KOPT-K1 (cell line): Measurements from ENCODE around the gene KIF26B.

Experiments
- H3K27ac ChIP-seq: fragments of 200-600 bp; sonication (generic); 2 replicates; pipeline ENCODE4 v1.5.1; 2016; ENCODE audit warnings: antibody characterized with exemption, mild to moderate bottlenecking, low read depth, low read length; ENCODE audit not compliant: poor library complexity, severe bottlenecking
- H3K36me3 ChIP-seq: fragments of 200-600 bp; sonication (generic); 2 replicates; pipeline ENCODE4 v1.5.1; 2017; ENCODE audit warnings: antibody characterized with exemption, mild to moderate bottlenecking, low read length, moderate library complexity; ENCODE audit not compliant: insufficient read depth
- H3K9me3 ChIP-seq: fragments of 200-600 bp; sonication (generic); 2 replicates; pipeline ENCODE4 v1.5.1; 2017; ENCODE audit warnings: antibody characterized with exemption, low read length, mild to moderate bottlenecking; ENCODE audit not compliant: insufficient read depth, poor library complexity, severe bottlenecking

KIF26B gene

DNA sequence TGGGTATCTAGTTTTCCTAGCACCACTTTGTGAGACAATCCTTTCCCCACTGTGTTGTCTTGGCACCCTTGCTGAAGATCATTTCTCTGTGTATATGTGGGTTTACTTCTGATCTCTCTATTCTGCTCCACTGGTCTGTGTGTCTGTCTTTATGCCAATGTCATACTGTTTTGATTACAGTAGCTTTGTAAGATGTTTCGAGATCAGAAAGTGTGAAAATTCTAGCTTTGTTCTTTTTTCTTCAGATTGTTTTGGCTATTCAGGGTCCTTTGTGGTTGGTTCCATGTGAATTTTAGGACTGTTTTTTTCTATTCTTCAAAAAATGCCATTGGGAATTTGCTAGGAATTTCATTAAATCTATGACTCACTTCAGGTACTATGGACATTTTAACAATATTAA, 116.2 kb downstream of the KIF26B start:
- Histone ChIP-seq H3K36me3 (no peaks in the 10 kb centered on the region), H3K9me3 (peaks cover 12% of the 10 kb centered on the region), H3K27ac (no peak overlapping the region)

GRCh38 chr1:245272676-245273075, 117.9 kb downstream of the KIF26B start:
- H3K9me3 ChIP-seq, result peaks cover 12% of the 10 kb centered on the region
- no peaks in the 10 kb centered on the region for H3K36me3 ChIP-seq
- no peak overlapping the region for H3K27ac ChIP-seq

DNA sequence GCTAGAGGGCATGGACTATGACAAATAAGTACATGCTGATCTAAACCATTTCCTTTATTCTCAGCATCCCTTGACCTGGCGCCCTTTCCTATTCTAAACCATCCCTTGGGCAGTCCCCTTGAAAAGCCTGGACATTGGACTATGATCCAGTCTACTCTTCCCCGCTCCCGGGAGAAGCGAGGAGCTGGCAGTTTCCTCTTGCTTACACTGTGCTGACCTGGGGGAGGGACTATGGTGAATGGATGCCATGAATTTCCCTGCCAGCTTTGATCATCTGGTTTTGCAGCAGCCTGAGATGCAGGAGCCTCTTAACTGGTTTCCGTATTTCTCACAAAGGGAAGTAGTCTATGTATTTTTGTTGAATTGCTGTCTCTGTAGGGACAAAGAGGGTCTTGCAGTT, 121.7 kb downstream of the KIF26B start:
- Histone ChIP-seq H3K9me3 (peaks cover 2% of the 10 kb centered on the region), H3K36me3 (no peaks in the 10 kb centered on the region), H3K27ac (no peak overlapping the region)

DNA sequence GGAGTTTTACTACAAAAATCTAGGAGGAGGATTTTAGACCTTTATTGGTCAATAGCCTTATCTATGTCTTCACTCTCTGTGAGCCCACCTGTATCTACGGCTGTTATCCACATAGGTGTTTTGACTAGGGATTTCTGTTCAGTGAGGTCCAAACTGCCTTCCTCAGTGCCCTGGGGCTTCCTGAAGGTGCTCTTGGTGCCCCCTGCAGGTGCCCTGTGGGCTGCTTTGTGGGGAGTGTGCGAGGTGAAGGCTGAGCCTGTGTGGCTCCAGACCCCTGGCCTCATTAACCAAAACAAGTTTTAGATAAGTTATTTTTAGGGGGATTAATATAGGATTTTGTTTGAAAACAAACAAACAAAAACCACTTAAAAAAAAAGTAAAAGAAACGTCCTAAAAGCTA, 122.5 kb downstream of the KIF26B start:
- Histone ChIP-seq H3K9me3 (no peaks in the 10 kb centered on the region), H3K36me3 (no peaks in the 10 kb centered on the region), H3K27ac (no peak overlapping the region)

DNA sequence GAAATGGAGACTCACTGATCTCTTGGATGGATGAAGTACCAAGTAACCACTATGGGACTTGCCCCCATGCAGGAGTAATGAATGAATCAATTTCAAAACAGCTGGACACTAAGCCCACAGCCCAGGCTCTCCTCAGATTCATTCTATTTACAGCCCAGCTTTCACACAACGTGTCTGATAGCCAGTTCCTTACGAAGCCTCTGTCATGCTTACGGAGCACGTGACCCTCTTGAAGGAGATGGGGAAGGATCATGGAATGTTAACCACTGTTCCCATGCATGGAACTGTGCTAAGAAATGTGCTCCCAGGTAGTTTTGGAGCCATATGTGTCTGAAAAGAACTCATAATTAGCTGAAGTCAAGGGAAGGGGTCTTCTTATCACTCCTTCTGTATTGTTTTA, 124.1 kb downstream of the KIF26B start:
- Histone ChIP-seq H3K36me3 (no peaks in the 10 kb centered on the region), H3K9me3 (no peaks in the 10 kb centered on the region), H3K27ac (no peak overlapping the region)

DNA sequence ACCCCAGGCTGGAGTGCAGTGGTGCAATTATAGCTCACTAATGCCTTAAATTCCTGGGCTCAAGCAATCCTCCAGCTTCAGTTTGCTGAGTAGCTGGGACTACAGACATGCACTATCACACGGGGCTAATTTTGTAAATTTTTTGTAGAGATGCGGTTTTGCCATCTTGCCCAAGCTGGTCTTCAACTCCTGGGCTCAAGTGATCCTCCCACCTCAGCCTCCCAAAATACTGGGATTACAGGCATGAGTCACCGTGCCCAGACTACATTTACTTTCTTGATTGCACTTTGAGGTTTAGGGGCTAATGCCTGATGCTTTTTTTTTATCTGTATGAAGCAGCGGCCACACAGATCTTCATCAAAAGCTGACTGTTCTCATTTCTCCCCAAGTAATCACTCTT, 124.6 kb downstream of the KIF26B start:
- Histone ChIP-seq H3K36me3 (no peaks in the 10 kb centered on the region), H3K27ac (no peak overlapping the region), H3K9me3 (no peaks in the 10 kb centered on the region)

DNA sequence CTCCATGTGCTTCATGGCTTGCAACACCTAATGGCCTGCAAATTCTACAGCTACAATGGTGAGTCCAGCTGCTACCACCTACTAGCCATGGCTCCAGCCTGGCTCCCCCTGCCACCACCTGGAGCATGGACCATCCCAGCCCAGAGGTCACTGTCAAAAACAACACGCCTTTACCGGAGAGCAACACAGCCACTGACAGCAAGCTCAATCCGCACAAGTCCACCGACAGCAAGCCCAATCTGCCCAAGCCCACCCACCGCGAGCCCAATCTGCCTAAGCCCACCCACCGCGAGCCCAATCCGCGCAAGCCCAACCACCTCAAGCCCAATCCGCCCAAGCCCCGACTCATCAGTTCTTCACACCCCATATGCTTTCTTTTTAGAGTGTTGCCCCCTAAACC, 128.2 kb downstream of the KIF26B start:
- H3K36me3 ChIP-seq, result no peaks in the 10 kb centered on the region

GRCh38 chr1:245285168-245285567, 130.4 kb downstream of the KIF26B start:
- H3K36me3 ChIP-seq, result no peaks in the 10 kb centered on the region
- no peaks in the 10 kb centered on the region for H3K9me3 ChIP-seq
- H3K27ac ChIP-seq, result no peak overlapping the region

More for the DNA sequence above, 128.2 kb downstream of the KIF26B start:
- no peak overlapping the region for H3K27ac ChIP-seq
- no peaks in the 10 kb centered on the region for H3K9me3 ChIP-seq

- no peak overlapping the region for H3K27ac ChIP-seq
- no peaks in the 10 kb centered on the region for H3K9me3 ChIP-seq
- no peaks in the 10 kb centered on the region for H3K36me3 ChIP-seq
Measured at GRCh38 chr1:245288796-245289195, 134.0 kb downstream of the KIF26B start.

DNA sequence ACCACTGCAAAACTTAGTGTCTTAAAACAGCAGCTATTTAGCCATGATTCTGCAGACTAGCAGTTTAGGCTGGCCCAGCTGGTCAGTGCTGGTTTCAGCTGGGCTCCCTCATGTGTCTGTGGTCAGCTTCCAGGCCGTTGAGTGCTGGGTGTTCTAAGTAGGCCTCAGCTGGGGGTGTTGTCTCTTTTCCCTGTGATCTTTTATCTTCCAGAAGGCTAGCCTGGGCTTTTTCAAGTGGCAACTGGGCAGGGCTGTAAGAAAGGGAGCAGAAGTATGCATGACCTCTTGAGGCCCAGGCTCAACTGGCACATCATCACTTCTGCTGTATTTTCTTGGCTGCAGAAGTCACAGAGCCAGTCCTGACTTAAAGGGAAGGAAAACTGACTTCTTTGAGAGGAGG, 136.1 kb downstream of the KIF26B start:
- Histone ChIP-seq H3K36me3 (no peaks in the 10 kb centered on the region), H3K9me3 (no peaks in the 10 kb centered on the region), H3K27ac (no peak overlapping the region)

- no peaks in the 10 kb centered on the region for H3K36me3 ChIP-seq
- no peak overlapping the region for H3K27ac ChIP-seq
- no peaks in the 10 kb centered on the region for H3K9me3 ChIP-seq
Measured at GRCh38 chr1:245291351-245291750, 136.6 kb downstream of the KIF26B start.

- no peaks in the 10 kb centered on the region for H3K9me3 ChIP-seq
- no peaks in the 10 kb centered on the region for H3K36me3 ChIP-seq
- H3K27ac ChIP-seq, result no peak overlapping the region
Measured at GRCh38 chr1:245292141-245292540, 137.4 kb downstream of the KIF26B start.

GRCh38 chr1:245292553-245292952, 137.8 kb downstream of the KIF26B start:
- Histone ChIP-seq H3K9me3 (no peaks in the 10 kb centered on the region), H3K36me3 (no peaks in the 10 kb centered on the region), H3K27ac (no peak overlapping the region)

- Histone ChIP-seq H3K9me3 (no peaks in the 10 kb centered on the region), H3K27ac (no peak overlapping the region), H3K36me3 (no peaks in the 10 kb centered on the region)
Measured at GRCh38 chr1:245294020-245294419, 139.2 kb downstream of the KIF26B start.

- Histone ChIP-seq H3K27ac (no peak overlapping the region), H3K36me3 (no peaks in the 10 kb centered on the region)
Measured at GRCh38 chr1:245298781-245299180, 144.0 kb downstream of the KIF26B start.

DNA sequence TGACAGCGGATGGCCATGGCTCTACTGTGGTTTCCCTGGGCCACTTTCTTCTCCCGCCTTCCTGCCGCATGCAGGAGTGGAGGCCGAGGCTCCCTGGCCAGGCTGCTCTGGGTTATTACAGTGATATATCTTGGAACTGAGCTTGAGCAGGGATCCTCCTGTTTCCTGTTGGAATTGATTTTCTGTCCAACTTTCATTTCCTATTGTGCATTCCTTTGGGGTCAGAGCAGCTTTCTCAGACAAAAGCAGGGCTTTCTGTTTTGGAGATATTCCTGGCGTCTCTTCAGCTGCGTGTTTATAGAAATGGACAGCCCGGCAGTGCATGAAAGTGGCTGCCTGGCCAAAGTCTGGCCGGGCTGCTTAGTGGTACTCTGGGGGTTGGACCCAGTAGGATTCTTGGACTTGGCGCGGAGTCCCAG, 146.4 kb downstream of the KIF26B start:
- Histone ChIP-seq H3K9me3 (no peaks in the 10 kb centered on the region), H3K36me3 (no peaks in the 10 kb centered on the region), H3K27ac (no peak overlapping the region)

More at GRCh38 chr1:245298781-245299180, 144.0 kb downstream of the KIF26B start:
- no peaks in the 10 kb centered on the region for H3K9me3 ChIP-seq

GRCh38 chr1:245301921-245302320, 147.1 kb downstream of the KIF26B start:
- H3K27ac ChIP-seq, result no peak overlapping the region
- H3K9me3 ChIP-seq, result no peaks in the 10 kb centered on the region
- no peaks in the 10 kb centered on the region for H3K36me3 ChIP-seq
